GM18520 (cell line): ENCODE measurements around the gene GTF2F2.

Experiments used
- ATAC-seq: cut with Tn5 transposase; IDR thresholded peaks from one replicate; pipeline ENCODE4 v1.9.1; 2021; ENCODE audit not compliant: unreplicated experiment

Gene GTF2F2

DNA sequence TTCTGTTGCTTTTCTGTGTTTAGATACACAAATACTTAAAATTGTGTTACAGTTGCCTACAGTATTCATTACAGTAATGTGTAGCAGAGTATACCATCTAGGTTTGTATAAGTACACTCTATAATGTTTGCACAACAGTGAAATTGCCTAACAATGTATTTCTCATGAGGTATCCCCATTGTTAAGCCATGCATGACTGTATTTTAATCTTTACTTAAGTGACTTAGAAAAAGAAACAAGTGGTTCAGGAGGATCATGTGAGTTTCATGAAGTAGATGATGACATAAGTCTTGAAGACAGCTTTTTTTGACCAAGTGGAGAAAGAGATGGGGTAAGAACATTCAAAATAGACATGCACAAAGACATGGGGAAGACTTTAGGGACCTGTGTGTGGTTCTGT is 88.9 kb downstream of the GTF2F2 start:
- no peak for ATAC-seq

DNA sequence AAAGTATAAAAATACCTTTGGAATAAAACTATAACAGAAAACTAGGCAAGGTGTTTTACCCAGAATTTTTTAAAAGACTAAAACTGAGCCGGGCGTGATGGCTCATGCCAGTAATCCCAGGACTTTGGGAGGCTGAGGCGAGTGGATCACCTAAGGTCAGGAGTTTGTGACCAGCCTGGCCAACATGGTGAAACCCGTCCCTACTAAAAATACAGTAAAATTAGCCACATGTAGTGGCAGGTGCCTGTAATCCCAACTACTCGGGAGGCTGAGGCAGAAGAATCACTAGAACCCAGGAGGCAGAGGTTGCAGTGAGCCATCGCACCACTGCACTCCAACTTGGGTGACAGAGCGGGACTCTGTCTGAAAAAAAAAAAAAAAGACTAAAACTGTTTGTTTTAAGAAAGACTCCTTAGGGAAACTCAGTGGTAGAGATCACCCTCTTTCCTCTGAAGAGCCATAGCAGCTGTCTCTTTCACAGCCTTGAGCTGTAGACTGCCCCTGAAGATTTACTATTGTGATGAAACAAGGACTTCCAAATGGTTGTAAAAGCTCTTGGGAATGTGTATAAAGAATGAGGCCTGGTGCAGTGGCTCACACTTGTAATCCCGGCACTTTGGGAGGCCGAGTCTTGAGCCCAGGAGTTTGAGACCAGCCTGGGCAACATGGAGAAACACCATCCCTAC is 95.2 kb downstream of the GTF2F2 start:
- no peak for ATAC-seq

DNA sequence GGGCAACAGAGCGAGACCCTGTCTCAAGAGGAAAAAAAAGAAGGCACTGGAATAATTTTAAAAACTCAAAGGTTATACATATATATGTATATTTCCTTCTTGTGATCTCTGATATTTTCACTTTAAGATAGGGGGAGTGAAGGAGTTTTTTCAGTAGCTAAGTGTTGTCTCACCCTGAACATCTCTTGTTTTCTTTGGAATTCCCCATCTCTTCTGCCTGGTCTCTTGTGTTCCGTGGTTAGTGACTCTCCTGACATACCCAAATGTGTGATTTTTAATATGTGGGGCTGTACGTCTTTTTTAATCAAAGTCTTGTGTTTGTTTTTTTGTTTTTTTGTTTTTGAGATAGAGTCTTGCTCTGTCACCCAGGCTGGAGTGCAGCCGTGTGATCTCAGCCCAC is 95.9 kb downstream of the GTF2F2 start:
- ATAC-seq = no peak

DNA sequence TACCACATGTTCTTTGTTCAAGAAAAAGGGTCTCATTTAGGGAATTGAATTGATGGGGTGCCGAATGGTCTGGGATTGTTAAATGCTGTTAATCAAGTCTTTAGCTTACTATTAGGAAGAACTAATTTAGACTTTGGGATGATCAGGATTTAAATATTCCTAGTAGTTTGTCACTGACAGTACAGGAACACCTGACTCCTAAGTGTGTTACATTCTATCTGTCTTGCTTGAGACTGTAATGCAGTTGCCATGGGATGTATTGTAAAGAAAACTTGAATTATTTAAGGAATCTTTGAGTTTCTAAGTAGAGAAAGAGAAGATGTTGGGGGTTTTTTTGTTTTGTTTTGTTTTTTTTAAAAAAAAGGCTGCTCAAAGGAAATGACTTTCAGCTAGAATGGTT is 98.4 kb downstream of the GTF2F2 start:
- no peak for ATAC-seq

DNA sequence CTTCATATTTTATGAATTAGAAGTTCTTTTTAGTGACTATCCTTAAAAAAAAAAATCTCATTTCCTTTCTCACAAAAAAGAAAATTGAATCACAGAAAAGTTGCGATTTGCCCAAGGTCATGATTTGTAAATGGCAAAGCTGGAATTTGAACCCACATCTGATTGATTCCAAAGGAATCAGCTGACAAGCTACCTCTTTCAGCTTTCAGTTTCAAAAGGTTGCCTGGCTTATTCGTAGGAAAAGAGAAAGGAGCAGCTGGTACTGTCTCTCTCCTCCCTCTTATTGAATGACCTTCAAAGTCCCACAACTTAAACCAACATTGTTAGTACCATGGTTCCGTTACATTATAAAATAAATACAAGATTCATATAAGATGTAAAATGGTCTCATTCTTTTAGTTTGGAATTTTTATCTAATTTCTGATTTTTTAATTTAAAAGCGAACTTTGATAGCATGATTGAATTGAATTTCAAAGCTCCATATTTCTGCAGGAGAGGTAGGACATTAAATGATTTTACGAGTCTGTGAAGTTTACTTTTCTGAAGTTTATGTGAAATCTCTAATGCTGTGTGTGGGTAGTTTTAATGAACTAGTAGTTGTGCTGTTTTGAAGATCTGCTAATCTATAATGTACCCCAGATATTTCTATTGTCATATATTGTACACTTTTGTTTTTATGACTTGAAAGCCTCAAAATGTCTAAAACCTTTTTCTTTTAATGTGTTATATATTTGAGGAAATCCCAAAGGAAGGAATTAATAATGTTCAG is 99.0 kb downstream of the GTF2F2 start:
- ATAC-seq = no peak

DNA sequence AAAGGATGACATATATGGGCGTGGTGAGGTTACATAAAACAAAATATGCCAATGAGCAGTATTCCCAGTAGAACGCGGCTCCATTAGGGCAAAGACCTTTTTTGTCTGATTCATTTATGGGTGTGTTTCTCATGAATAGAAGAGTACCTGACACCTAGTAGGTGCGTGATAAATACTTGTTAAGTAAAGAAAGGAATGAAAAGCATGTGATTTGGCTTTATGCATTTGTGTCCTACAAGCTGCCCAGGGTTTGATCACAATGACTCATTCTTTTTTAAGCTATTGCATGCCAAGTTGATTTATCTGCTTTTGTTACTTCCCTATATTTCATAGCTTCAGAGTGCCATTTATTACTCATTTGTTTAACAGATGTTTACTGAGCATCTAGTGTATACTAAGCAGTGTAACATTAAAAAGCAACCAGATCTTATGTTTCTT is 99.6 kb downstream of the GTF2F2 start:
- ATAC-seq = no peak

DNA sequence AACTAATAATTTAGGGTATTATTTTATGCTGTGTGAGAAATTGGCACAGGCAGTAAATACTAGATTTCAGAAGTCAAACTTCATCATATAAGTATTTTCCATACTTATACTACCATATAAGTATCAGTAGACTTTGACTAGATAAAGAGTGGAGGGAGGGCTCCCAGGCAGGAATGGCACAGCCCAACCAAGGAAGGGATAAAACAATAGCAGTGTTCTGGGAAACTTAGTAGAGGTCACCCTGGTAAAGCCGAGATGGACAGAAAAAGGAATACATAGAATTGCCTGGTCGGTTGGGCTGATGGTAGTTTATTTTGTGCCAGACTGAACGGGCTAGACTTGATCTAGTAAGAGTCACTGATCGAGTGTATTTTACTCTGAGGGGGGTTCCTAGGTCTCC is 100.1 kb downstream of the GTF2F2 start:
- ATAC-seq = no peak

DNA sequence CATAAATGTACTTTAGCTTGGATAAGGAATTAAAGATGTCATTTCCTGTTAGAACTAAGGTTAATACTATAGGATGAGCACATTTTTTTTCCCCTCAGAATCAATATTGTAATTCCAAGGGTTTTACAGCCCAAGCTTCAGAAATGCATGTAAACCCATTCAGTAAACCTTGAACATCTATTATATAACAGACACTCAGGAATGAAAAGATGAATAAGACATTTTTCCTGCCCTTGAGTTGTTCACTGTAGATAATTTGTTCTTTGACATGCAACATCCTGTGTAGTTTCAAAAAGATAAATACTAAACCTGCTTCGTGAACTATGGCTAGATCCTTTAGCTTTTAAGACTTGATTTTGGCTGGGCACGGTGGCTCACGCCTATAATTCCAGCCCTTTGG is 102.2 kb downstream of the GTF2F2 start:
- ATAC-seq = no peak

DNA sequence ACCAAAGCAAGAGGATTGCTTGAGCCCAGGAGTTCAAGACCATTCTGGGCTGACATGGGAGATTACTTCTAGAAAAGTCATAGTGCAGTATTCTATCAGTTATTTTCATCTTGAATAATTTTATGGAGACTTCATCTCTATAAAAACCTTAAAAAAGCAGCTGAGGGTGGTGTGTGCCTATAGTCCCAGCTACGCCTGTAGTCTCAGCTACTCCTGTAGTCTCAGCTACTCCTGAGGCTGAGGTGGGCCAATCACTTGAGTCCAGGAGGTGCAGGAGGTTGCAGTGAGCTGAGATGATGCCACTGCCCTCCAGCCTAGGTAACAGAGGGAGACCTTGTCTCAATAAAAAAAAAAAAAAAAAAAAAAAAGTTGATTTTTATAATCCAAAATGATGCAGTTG is 102.6 kb downstream of the GTF2F2 start:
- ATAC-seq = no peak

DNA sequence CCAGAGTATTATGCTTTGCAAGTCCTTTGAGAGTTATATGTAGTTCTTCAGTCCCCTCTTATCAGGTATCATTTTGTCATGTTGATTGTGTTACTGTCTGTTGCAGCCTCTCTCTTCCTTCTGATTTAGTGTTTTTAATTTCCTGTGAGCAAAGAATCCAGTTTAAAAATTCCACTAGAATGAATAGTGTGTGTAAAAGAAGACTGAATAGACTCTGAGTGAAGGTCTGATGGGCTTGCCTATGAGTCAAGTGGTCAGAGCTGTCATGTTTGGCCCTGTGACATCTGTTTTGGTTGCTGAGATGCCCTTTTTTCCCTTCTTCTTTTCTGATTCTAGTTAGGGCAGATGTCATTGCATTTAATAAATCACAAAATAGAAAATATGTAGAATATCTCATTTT is 103.9 kb downstream of the GTF2F2 start:
- no peak for ATAC-seq

DNA sequence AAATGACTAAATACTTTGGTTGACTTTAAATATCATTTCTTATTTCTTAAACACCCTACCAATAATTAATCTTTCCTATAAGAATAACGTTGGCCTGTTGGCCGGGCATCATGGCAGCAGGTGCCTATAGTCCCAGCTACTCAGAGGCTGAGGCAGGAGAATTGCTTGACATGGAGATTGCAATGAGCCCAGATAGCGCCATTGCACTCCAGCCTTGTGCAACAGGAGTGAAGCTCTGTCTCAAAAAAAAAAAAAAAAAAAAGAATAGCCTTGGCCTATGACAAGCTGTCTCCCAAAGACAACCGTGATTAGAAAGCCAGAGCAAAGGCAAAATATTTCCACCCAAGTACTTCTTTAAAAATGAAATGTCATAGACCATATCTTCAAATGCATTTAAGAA is 105.1 kb downstream of the GTF2F2 start:
- no peak for ATAC-seq

DNA sequence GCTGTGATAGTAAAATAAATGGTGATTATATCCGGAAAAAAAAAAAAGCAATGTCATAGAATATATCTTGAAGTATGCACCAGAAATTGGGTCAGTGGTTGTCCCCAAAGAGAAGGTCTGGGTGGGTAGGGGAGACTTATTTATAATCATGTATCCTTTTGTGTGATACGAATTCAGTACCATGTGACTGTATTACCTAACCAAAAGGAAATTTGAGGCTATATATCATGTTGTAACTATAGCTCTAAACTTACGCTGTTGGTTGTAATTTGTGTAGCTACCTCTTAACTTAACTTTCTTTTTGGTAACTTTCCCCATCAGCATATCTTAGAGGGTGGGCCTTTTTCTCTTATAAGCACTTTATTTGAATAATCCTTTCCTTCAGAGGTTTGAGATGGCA is 105.7 kb downstream of the GTF2F2 start:
- ATAC-seq = no peak

DNA sequence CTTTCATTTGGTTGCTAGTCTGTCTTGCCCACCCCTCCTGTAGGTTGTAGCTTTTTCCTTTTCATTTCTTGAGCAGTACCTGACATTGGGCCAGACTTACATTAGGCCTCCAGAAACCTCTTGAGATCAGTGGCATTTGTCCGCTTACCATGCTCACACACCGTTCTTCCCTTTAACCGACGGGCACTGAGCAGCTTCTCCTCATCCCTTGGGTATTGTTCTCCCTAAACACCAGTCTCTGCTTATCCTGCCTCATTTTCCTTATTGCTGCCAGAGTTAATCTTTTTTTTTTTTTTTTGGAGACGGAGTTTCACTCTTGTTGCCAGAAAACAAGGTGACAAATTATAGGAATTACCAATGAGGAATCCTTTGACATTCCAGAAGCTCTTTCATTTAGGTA is 107.7 kb downstream of the GTF2F2 start:
- ATAC-seq = no peak

DNA sequence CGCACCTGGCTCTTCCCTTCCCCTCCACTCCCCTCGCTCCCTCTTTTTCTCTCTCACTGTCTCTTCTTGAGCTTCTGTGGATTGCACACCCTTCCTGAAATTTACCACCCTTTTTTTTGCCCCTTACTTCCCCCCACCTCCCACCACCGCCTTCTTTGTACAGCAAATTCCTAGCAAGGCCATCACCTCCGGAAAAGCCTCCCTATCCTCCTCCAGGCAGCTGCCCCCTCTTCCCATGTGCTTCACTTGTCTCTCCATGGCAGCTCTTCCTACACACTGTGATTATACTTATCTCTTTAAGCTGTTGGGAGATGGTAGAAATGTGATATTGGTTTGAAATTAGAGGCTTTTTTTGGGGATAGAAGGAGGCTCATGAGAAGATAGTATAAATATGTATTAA is 108.9 kb downstream of the GTF2F2 start:
- no peak for ATAC-seq

DNA sequence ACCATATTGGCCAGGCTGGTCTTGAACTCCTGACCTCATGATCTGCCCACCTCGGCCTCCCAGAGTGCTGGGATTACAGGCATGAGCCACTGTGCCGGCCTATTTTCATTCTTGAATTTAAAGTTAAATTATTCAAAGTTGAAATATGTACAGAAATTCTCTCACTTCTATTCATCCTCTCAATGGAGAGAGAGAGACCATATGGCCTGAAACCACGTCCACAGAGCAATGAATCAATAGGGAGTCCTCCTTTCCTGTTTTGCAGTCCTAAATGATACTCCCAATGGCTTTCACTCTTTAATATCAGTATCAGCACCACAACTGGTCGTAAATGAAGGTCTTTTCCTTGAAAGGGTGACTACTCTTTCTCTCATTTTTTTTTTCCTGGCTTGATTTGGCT is 111.0 kb downstream of the GTF2F2 start:
- no peak for ATAC-seq

DNA sequence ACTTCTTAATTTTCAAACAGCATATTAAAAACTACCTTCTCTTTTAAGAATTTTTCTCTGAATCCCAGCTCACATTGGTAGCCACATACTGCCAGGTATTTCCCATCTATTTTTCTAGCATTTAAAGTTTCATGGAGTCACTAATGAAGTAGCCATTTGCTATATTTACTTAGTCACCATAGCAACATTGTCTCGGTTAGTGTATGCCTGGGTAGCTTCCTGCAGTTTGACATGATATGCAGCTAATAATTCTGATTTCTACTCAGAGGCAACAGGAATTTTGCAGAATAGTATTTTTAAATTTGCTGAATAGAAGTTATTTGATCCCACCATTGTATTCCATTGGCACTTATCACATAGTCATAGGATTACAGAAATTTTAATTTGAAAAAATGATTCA is 111.4 kb downstream of the GTF2F2 start:
- ATAC-seq = no peak

DNA sequence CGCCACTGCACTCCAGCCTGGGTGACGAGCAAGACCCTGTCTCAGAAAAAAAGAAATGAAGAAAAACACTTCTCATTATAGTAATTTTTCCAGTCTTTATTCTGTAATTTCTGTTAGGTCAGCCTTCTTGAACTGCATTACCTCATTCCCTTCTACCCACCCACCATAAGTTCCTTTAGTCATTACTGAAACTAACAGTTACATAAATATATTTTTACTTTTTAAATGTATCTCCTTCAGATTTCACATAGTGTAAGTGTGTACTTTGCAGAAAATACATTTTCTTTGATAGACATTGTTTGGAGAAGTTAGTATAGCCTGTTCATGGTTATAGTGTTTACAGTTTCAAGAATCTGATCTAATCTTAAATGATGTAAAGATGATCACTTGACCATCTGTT is 112.3 kb downstream of the GTF2F2 start:
- no peak for ATAC-seq

DNA sequence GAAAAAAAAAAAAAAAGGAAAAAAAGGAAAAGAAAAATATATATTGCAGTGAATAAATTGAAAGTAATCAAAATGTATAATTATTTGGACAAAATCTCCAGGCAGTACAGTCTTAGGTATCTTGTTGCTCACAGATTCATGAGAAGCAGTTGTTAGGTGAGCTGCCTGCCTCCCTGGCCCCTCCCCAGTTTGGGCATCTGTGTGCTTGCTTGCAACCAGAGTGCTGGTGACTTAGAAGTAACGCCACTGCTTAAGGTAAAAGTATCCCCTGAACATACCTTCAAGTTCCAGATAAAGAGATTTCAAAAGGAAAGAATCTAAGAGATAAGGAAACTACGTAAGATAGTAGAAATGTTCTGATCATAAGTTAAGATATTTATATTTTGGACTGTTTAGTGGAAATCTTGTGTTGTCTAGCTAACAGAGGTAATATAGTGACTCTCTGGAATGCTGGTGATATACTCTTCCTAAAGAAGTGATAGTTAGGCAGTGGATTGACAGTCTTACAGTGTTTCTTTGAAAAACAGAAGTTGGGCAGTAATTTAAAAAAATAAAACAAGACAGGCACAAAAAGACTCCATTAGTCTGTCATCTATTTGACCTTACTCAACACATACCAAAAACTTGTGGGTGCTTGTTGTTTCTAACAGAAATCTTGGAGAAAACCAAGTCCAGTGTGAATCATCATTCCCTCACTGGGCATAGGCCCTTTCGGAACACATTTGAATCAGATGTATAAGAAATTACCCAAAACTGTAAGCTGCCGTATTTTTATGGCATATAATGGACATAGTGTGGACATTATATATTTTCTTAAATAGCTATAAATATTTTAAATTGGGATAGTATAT is 118.9 kb downstream of the GTF2F2 start:
- ATAC-seq = no peak

DNA sequence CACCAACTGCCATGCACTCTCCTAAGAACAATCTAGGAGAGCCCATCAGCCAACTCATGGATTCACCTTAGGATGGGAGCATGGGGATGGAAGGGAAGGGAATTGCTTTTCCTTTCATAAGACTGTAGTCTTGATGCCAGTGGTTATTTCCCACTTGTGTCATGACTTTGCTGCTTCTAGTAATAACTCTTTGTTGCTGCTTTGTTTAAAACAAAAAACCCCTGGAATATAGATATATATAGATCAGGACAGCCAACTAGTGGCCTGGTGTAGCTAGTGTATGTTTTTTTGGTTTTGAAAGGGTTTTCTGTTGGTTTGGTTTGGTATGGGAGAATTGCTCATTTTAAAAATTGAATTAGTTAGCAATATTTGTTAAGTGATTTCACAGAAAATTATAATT is 119.8 kb downstream of the GTF2F2 start:
- ATAC-seq = no peak

DNA sequence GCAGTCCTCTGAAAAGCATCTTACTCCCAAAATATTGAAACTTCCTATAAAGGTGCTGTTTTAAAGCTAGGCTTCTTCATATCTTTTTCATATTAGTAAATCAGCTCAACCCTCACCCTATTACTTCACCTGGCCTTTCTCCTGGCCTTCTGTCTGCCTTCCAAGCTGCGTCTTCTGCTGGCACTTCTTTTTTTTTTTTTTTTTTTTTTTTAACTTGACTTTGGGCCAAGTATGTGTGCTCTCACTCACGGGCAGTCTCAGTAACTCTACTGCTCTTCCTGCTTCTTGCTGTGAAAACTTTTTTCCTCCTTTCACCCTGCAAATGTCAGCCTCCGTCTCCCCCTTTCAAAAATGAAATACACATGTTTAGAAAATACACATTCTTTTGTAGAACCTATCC is 121.8 kb downstream of the GTF2F2 start:
- no peak for ATAC-seq

DNA sequence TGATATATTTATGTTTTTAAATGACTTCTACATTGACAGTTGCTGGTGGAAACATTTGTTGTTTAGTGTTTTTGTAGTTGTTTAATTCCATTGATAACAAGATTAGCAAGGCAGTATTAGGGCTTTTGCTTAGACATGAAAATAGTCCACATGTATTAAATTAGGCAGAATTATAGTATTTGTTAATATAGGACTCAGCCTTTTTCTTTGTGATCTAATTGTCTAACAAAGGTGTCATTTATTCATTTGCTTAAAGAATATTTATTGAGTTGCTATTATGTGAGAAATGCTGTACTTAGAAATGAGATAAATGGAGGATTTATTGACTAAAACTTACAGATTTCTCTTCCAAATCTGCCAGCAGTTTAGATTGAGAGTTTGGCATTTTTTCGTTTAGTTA is 122.2 kb downstream of the GTF2F2 start:
- no peak for ATAC-seq

DNA sequence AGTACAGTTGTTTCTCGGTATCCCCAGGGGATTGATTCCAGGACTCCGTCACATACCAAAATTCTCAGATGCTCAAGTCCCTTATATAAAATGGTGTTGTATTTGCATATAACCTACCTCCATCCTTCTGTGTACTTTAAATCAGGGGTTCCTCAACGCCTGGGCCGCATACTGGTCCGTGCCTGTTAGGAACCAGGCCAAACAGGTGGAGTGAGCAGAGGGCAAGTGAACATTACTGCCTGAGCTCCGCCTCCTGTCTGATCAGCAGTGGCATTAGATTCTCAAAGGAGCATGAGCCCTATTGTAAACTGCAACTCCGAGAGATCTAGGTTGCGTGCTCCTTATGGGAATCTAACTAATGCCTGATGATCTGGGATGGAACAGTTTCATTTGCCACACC is 122.8 kb downstream of the GTF2F2 start:
- no peak for ATAC-seq
